GM06990 (cell line): ENCODE results near the gene STYK1.

ENCODE experiments used
- DNase-seq: peaks from one replicate; pipeline ENCODE4 v3.0.0-alpha.2; 2011; ENCODE audit not compliant: insufficient read length; ENCODE audit errors: extremely low read depth
- H3K27me3 ChIP-seq: replicated peaks from 2 replicates; pipeline ENCODE4 v1.6.0; 2011; ENCODE audit warnings: low read length; ENCODE audit not compliant: control insufficient read depth, insufficient read depth
- H3K36me3 ChIP-seq: 2 replicates; pipeline ENCODE4 v1.5.1; 2011; ENCODE audit warnings: low read length; ENCODE audit not compliant: control insufficient read depth, insufficient read depth
- H3K4me3 ChIP-seq: replicated peaks from 2 replicates; pipeline ENCODE4 v1.5.1; 2011; ENCODE audit warnings: low read depth, mild to moderate bottlenecking, control low read depth, low read length
- CTCF ChIP-seq: IDR thresholded peaks from 2 replicates; pipeline ENCODE4 v1.5.1; 2011; ENCODE audit warnings: low read length, control low read depth, mild to moderate bottlenecking, inconsistent platforms; ENCODE audit not compliant: insufficient read depth, poor library complexity, severe bottlenecking

STYK1 gene

GRCh38 chr12:10632226-10632625 lies 41.6 kb downstream of the STYK1 start:
- TF ChIP-seq CTCF: no peak
- no peak for DNase-seq
- Histone ChIP-seq H3K27me3 (no peaks in the 10 kb centered on the region; the same call in 1 of the 2 replicates), H3K4me3 (no peak overlapping the region), H3K36me3 (no peaks in the 10 kb centered on the region)

- no peaks in the 10 kb centered on the region for H3K27me3 ChIP-seq
- no peak overlapping the region for H3K4me3 ChIP-seq
- DNase-seq: no peak
- no peaks in the 10 kb centered on the region for H3K36me3 ChIP-seq
- TF ChIP-seq CTCF: no peak
Measured at GRCh38 chr12:10624605-10625004, 49.2 kb downstream of the STYK1 start.

- Histone ChIP-seq H3K36me3 (no peaks in the 10 kb centered on the region), H3K27me3 (no peaks in the 10 kb centered on the region), H3K4me3 (no peak overlapping the region)
- no peak for TF ChIP-seq CTCF
- DNase-seq: no peak
Measured at GRCh38 chr12:10623131-10623530, 50.7 kb downstream of the STYK1 start.

GRCh38 chr12:10621278-10621677 lies 52.6 kb downstream of the STYK1 start:
- Histone ChIP-seq H3K4me3 (no peak overlapping the region), H3K36me3 (no peaks in the 10 kb centered on the region), H3K27me3 (no peaks in the 10 kb centered on the region)
- DNase-seq: no peak
- no peak for TF ChIP-seq CTCF

- H3K36me3 ChIP-seq: no peaks in the 10 kb centered on the region
- no peak for DNase-seq
- TF ChIP-seq CTCF: no peak
- no peak overlapping the region for H3K4me3 ChIP-seq
- H3K27me3 ChIP-seq: no peaks in the 10 kb centered on the region
Measured at GRCh38 chr12:10620078-10620779, 53.6 kb downstream of the STYK1 start.
